ENCODE results near the gene TADA2B.

TADA2B gene

GRCh38 chr4:7031558-7032449 is 11.4 kb upstream of the TADA2B start:
- H3K4me2 ChIP-seq = no peak overlapping the region
- no peak overlapping the region for H3K27ac ChIP-seq
- H3K4me1 ChIP-seq (ENCODE audit: low read depth, poor library complexity, severe bottlenecking) = no peaks in the 10 kb centered on the region
- H3K27me3 ChIP-seq (ENCODE audit: insufficient read depth, low read depth) = no peaks in the 10 kb centered on the region
- no peak overlapping the region for H3K4me3 ChIP-seq (IDR thresholded peaks at IDR 0.05; ENCODE audit: insufficient read depth, low read depth, low read length)
- no peaks in the 10 kb centered on the region for H3K79me2 ChIP-seq (ENCODE audit: insufficient read depth, low read depth)
- TF ChIP-seq CTCF (conservative IDR thresholded peaks at IDR 0.05; ENCODE audit: low read depth, low read length) = no peak
- H2AFZ ChIP-seq (ENCODE audit: low read depth) = no peak overlapping the region
- H3K9ac ChIP-seq = no peak overlapping the region
- no peaks in the 10 kb centered on the region for H3K36me3 ChIP-seq (ENCODE audit: insufficient read depth)
- H4K20me1 ChIP-seq (ENCODE audit: insufficient read depth) = no peaks in the 10 kb centered on the region

- Histone ChIP-seq H3K36me3 (ENCODE audit: insufficient read depth) (no peaks in the 10 kb centered on the region), H3K4me3 (IDR thresholded peaks at IDR 0.05; ENCODE audit: insufficient read depth, low read depth, low read length) (no peak overlapping the region), H3K4me1 (ENCODE audit: low read depth, poor library complexity, severe bottlenecking) (no peaks in the 10 kb centered on the region), H3K27me3 (ENCODE audit: insufficient read depth, low read depth) (no peaks in the 10 kb centered on the region), H3K4me2 (no peak overlapping the region), H3K27ac (no peak overlapping the region), H4K20me1 (ENCODE audit: insufficient read depth) (no peaks in the 10 kb centered on the region), H3K9ac (no peak overlapping the region), H3K79me2 (ENCODE audit: insufficient read depth, low read depth) (no peaks in the 10 kb centered on the region), H2AFZ (ENCODE audit: low read depth) (no peak overlapping the region)
- TF ChIP-seq CTCF (conservative IDR thresholded peaks at IDR 0.05; ENCODE audit: low read depth, low read length) = no peak
Measured at GRCh38 chr4:7032596-7032995, 10.6 kb upstream of the TADA2B start.

GRCh38 chr4:7034262-7035081 is 8.7 kb upstream of the TADA2B start:
- Histone ChIP-seq H2AFZ (ENCODE audit: low read depth) (no peak overlapping the region), H3K36me3 (ENCODE audit: insufficient read depth) (no peaks in the 10 kb centered on the region), H3K79me2 (ENCODE audit: insufficient read depth, low read depth) (no peaks in the 10 kb centered on the region), H4K20me1 (ENCODE audit: insufficient read depth) (no peaks in the 10 kb centered on the region), H3K4me2 (no peak overlapping the region), H3K9ac (no peak overlapping the region), H3K27ac (no peak overlapping the region), H3K4me3 (IDR thresholded peaks at IDR 0.05; ENCODE audit: insufficient read depth, low read depth, low read length) (no peak overlapping the region), H3K4me1 (ENCODE audit: low read depth, poor library complexity, severe bottlenecking) (no peaks in the 10 kb centered on the region), H3K27me3 (ENCODE audit: insufficient read depth, low read depth) (no peaks in the 10 kb centered on the region)
- no peak for TF ChIP-seq CTCF (conservative IDR thresholded peaks at IDR 0.05; ENCODE audit: low read depth, low read length)

- Histone ChIP-seq H3K4me3 (IDR thresholded peaks at IDR 0.05; ENCODE audit: insufficient read depth, low read depth, low read length) (no peak overlapping the region), H3K4me1 (ENCODE audit: low read depth, poor library complexity, severe bottlenecking) (no peaks in the 10 kb centered on the region), H3K79me2 (ENCODE audit: insufficient read depth, low read depth) (no peaks in the 10 kb centered on the region), H3K4me2 (no peak overlapping the region), H3K27ac (no peak overlapping the region), H4K20me1 (ENCODE audit: insufficient read depth) (no peaks in the 10 kb centered on the region), H3K36me3 (ENCODE audit: insufficient read depth) (no peaks in the 10 kb centered on the region), H3K9ac (no peak overlapping the region), H3K27me3 (ENCODE audit: insufficient read depth, low read depth) (no peaks in the 10 kb centered on the region), H2AFZ (ENCODE audit: low read depth) (no peak overlapping the region)
- TF ChIP-seq CTCF (conservative IDR thresholded peaks at IDR 0.05; ENCODE audit: low read depth, low read length) = no peak; the same call in 1 of the 2 replicates
Measured at GRCh38 chr4:7037425-7037824, 5.7 kb upstream of the TADA2B start.
